H9 (cell line): Measurements from ENCODE around the gene MAST4. TPM values are rescaled to one million over a fixed set of nuclear protein-coding genes. Genes with fewer than 3 reads are reported as not detected.

ENCODE experiments used
- DNase-seq: peaks from one replicate; pipeline ENCODE4 v3.0.0-alpha.2; 2017
- H2AFZ ChIP-seq: one replicate; pipeline ENCODE4 v1.6.1; 2013; ENCODE audit warnings: mild to moderate bottlenecking, low read length, control low read depth, moderate library complexity
- H2AK5ac ChIP-seq: 2 replicates; pipeline ENCODE4 v1.6.1; 2013; ENCODE audit warnings: low read length, control low read depth, mixed read lengths; ENCODE audit not compliant: insufficient read length
- H2BK120ac ChIP-seq: one replicate; pipeline ENCODE4 v1.6.1; 2013; ENCODE audit warnings: low read depth, mild to moderate bottlenecking, low read length, control low read depth, inconsistent platforms; ENCODE audit not compliant: poor library complexity, severe bottlenecking
- H2BK12ac ChIP-seq: 2 replicates; pipeline ENCODE4 v1.6.1; 2013; ENCODE audit warnings: low read length, control low read depth, mixed read lengths, low read depth; ENCODE audit not compliant: insufficient read length
- H2BK15ac ChIP-seq: 2 replicates; pipeline ENCODE4 v1.6.1; 2013; ENCODE audit warnings: low read depth, low read length, control low read depth
- H2BK20ac ChIP-seq: one replicate; pipeline ENCODE4 v1.6.1; 2013; ENCODE audit warnings: low read depth, mild to moderate bottlenecking, low read length, control low read depth, inconsistent platforms; ENCODE audit not compliant: poor library complexity, severe bottlenecking
- H2BK5ac ChIP-seq: 2 replicates; pipeline ENCODE4 v1.6.1; 2013; ENCODE audit warnings: low read length, control low read depth, mixed read lengths; ENCODE audit not compliant: insufficient read length
- H3K14ac ChIP-seq: 2 replicates; pipeline ENCODE4 v1.6.1; 2013; ENCODE audit warnings: low read length, control low read depth; ENCODE audit not compliant: insufficient read depth
- H3K18ac ChIP-seq: 2 replicates; pipeline ENCODE4 v1.6.1; 2013; ENCODE audit warnings: low read depth, mild to moderate bottlenecking, mixed read lengths, low read length, control low read depth; ENCODE audit not compliant: insufficient read length
- H3K23ac ChIP-seq: 2 replicates; pipeline ENCODE4 v1.6.1; 2013; ENCODE audit warnings: low read length, control low read depth, mixed read lengths, low read depth; ENCODE audit not compliant: insufficient read length
- H3K23me2 ChIP-seq: 2 replicates; pipeline ENCODE4 v1.6.1; 2013; ENCODE audit warnings: low read depth, mild to moderate bottlenecking, mixed read lengths, low read length, control low read depth; ENCODE audit not compliant: insufficient read length, poor library complexity, severe bottlenecking
- H3K27ac ChIP-seq: 2 replicates; pipeline ENCODE4 v1.5.1; 2013; ENCODE audit warnings: low read length, control low read depth, mixed read lengths, low read depth; ENCODE audit not compliant: insufficient read length
- H3K27me3 ChIP-seq: 2 replicates; pipeline ENCODE4 v1.6.1; 2013; ENCODE audit warnings: low read length, control low read depth, inconsistent platforms; ENCODE audit not compliant: insufficient read depth
- H3K4ac ChIP-seq: 2 replicates; pipeline ENCODE4 v1.6.1; 2013; ENCODE audit warnings: low read depth, mild to moderate bottlenecking, control low read depth, inconsistent platforms, low read length, moderate library complexity
- H3K4me1 ChIP-seq: 2 replicates; pipeline ENCODE4 v1.6.1; 2013; ENCODE audit warnings: low read length, control low read depth, inconsistent platforms; ENCODE audit not compliant: insufficient read depth
- H3K4me2 ChIP-seq: 2 replicates; pipeline ENCODE4 v1.6.1; 2013; ENCODE audit warnings: low read length, control low read depth, mixed read lengths; ENCODE audit not compliant: insufficient read length, insufficient read depth
- H3K56ac ChIP-seq: 2 replicates; pipeline ENCODE4 v1.6.1; 2013; ENCODE audit warnings: low read depth, mild to moderate bottlenecking, mixed read lengths, low read length, control low read depth; ENCODE audit not compliant: insufficient read length
- H3K79me1 ChIP-seq: 2 replicates; pipeline ENCODE4 v1.6.1; 2013; ENCODE audit warnings: low read depth, mild to moderate bottlenecking, moderate library complexity, low read length, control low read depth, inconsistent platforms; ENCODE audit not compliant: insufficient read depth, poor library complexity, severe bottlenecking
- H3K79me2 ChIP-seq: 2 replicates; pipeline ENCODE4 v1.6.1; 2013; ENCODE audit warnings: low read length, control low read depth, inconsistent platforms; ENCODE audit not compliant: insufficient read depth
- H3K9ac ChIP-seq: 2 replicates; pipeline ENCODE4 v1.6.1; 2013; ENCODE audit warnings: low read length, control low read depth, mixed read lengths; ENCODE audit not compliant: insufficient read length; ENCODE audit errors: extremely low read depth
- H3K9me3 ChIP-seq: one replicate; pipeline ENCODE4 v1.6.1; 2013; ENCODE audit warnings: low read depth, low read length, inconsistent platforms; ENCODE audit not compliant: control insufficient read depth
- H3T11ph ChIP-seq: one replicate; pipeline ENCODE4 v1.6.1; 2013; ENCODE audit warnings: mild to moderate bottlenecking, low read length, control low read depth, inconsistent platforms
- H4K20me1 ChIP-seq: one replicate; pipeline ENCODE4 v1.6.1; 2013; ENCODE audit not compliant: control insufficient read depth, insufficient read length, insufficient read depth
- H4K5ac ChIP-seq: 2 replicates; pipeline ENCODE4 v1.6.1; 2013; ENCODE audit warnings: low read depth, mild to moderate bottlenecking, mixed read lengths, low read length, control low read depth; ENCODE audit not compliant: insufficient read length
- H4K8ac ChIP-seq: replicated peaks from 2 replicates; pipeline ENCODE4 v1.6.1; 2013; ENCODE audit warnings: low read length, control low read depth, mixed read lengths, low read depth; ENCODE audit not compliant: insufficient read length
- H4K91ac ChIP-seq: 2 replicates; pipeline ENCODE4 v1.6.1; 2013; ENCODE audit warnings: low read depth, mild to moderate bottlenecking, moderate library complexity, mixed read lengths, low read length, control low read depth; ENCODE audit not compliant: insufficient read length
- H3K27ac Mint-ChIP-seq, 3 experiments: 2 replicates in 2 of 3; 3 replicates in 1 of 3; pipeline ENCODE4 v1.8.0; 2020 to 2021; ENCODE audit warnings: mixed read lengths in 3 of 3, mild to moderate bottlenecking in 1 of 3, moderate library complexity in 1 of 3
- H3K27me3 Mint-ChIP-seq: 2 replicates; pipeline ENCODE4 v1.8.0; 2021; ENCODE audit warnings: low read depth, mild to moderate bottlenecking, moderate library complexity, mixed read lengths
- H3K36me3 Mint-ChIP-seq, 3 experiments: 2 replicates in 2 of 3; 3 replicates in 1 of 3; pipeline ENCODE4 v1.8.0; 2020 to 2021; ENCODE audit warnings: low read depth in 3 of 3, mixed read lengths in 3 of 3; ENCODE audit not compliant: insufficient read depth in 1 of 3
- H3K4me1 Mint-ChIP-seq, 2 experiments: 2 replicates each; pipeline ENCODE4 v1.8.0; 2020; ENCODE audit warnings: mixed read lengths in 2 of 2
- H3K4me3 Mint-ChIP-seq, 2 experiments: 2 replicates in 1 of 2; 3 replicates in 1 of 2; pipeline ENCODE4 v1.8.0; 2020 to 2021; ENCODE audit warnings: mild to moderate bottlenecking in 2 of 2, mixed read lengths in 2 of 2, moderate library complexity in 1 of 2
- H3K9me3 Mint-ChIP-seq, 2 experiments: 2 replicates in 1 of 2; 3 replicates in 1 of 2; pipeline ENCODE4 v1.8.0; 2020; ENCODE audit warnings: mild to moderate bottlenecking in 2 of 2, mixed read lengths in 2 of 2, moderate library complexity in 1 of 2
- CTCF ChIP-seq: fragments of 200-600 bp; sonication (generic); conservative IDR thresholded peaks from 3 replicates; pipeline ENCODE4 v1.8.0; 2021; ENCODE audit warnings: antibody characterized with exemption, mild to moderate bottlenecking
- WGBS: extraction: QIAGEN DNeasy Blood & Tissue Kit; methylation state at CpG from one replicate; pipeline ENCODE4 v1.1.7; 2013; ENCODE audit warnings: missing lambda C conversion rate, low lambda C conversion rate, mixed read lengths; ENCODE audit not compliant: insufficient read length; ENCODE audit errors: extremely low coverage; 5-methylcytosine and 5-hydroxymethylcytosine counted together
- total RNA-seq: library from RNA; stranded (reverse); gene quantifications from 2 replicates; pipeline ENCODE4 v1.2.1, GENCODE V29; 2021

The MAST4 gene
- total RNA-seq, 1 experiment from 2014 or later = 3.7 TPM

GRCh38 chr5:66987949-66988838 is 392.0 kb downstream of the MAST4 start:
- no peak overlapping the region for H4K8ac ChIP-seq
- no CpG with 5 or more reads among the region's 3 CpGs for WGBS
- no peak overlapping the region for H3K27ac Mint-ChIP-seq

More at GRCh38 chr5:66987949-66988838, 392.0 kb downstream of the MAST4 start:
- H4K91ac ChIP-seq = no peak overlapping the region
- Mint-ChIP-seq H3K4me1 (peaks cover 30 to 35% of the 10 kb centered on the region in 2 experiments), H3K27me3 (0 out of 2 replicates have a peak, but pooled peaks cover 2% of the 10 kb centered on the region), H3K36me3 (no peaks in the 10 kb centered on the region), H3K9me3 (no peaks in the 10 kb centered on the region), H3K4me3 (no peak overlapping the region)
- no peak overlapping the region for H3K27ac ChIP-seq
- H3T11ph ChIP-seq = no peak overlapping the region
- H3K9ac ChIP-seq = no peak overlapping the region
- no peak overlapping the region for H2AK5ac ChIP-seq
- H2BK5ac ChIP-seq = no peak overlapping the region
- no peak overlapping the region for H2AFZ ChIP-seq
- H2BK12ac ChIP-seq = no peak overlapping the region
- no peaks in the 10 kb centered on the region for H4K20me1 ChIP-seq
- DNase-seq = no peak
- no peak overlapping the region for H4K5ac ChIP-seq
- H2BK15ac ChIP-seq = no peak overlapping the region
- H2BK120ac ChIP-seq = no peak overlapping the region
- H3K56ac ChIP-seq = no peak overlapping the region
- no peaks in the 10 kb centered on the region for H3K23me2 ChIP-seq
- no peak overlapping the region for H3K23ac ChIP-seq
- no peak overlapping the region for H3K4me2 ChIP-seq
- no peaks in the 10 kb centered on the region for H3K27me3 ChIP-seq
- no peak overlapping the region for H3K14ac ChIP-seq
- H3K18ac ChIP-seq = no peak overlapping the region
- H3K4me1 ChIP-seq = no peaks in the 10 kb centered on the region; the same call in 1 of the 2 replicates
- no peak overlapping the region for H3K4ac ChIP-seq
- TF ChIP-seq CTCF = peak; percentile 83
- no peaks in the 10 kb centered on the region for H3K79me1 ChIP-seq
- no peak overlapping the region for H2BK20ac ChIP-seq
- H3K9me3 ChIP-seq = no peaks in the 10 kb centered on the region
- H3K79me2 ChIP-seq = no peaks in the 10 kb centered on the region
